Measurements from ENCODE around the gene CUL4B. TPM values are rescaled to one million over a fixed set of nuclear protein-coding genes. Genes with fewer than 3 reads are reported as not detected.

Gene CUL4B
- total and polyA plus RNA-seq, 2 experiments from 2014 or later = 12.7 to 42.9 TPM

DNA sequence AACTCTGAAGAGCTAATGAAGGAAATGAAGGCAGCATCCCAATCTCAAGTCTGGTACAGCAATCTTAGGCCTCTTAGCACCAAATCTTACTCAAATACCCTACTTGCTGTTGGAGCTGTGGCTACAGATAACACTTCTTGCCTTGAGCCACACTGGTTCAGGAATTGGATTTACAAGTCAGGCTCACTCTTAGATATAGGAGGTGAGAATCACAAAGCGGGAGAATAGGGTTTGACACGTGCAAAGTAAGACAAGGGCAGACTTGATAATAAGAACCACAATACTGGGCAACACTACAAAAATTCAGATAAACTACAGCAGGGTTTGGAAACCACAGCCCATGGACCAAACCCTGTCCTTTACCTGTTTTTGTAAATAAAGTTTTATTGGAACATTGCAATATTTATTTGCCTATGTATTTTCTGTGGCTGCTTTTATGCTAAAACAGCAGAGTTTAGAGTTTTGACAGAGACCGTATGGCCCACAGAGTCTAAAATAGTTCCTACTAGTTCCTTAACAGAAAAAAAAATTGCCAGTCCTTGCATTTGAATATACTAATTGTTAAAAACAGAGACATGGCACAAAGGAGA, 9.3 kb upstream of the CUL4B start:
- no peak for TF ChIP-seq STAT1 (IDR thresholded peaks at IDR 0.05; ENCODE audit: unreplicated experiment)
- TF ChIP-seq, protein P1, sequence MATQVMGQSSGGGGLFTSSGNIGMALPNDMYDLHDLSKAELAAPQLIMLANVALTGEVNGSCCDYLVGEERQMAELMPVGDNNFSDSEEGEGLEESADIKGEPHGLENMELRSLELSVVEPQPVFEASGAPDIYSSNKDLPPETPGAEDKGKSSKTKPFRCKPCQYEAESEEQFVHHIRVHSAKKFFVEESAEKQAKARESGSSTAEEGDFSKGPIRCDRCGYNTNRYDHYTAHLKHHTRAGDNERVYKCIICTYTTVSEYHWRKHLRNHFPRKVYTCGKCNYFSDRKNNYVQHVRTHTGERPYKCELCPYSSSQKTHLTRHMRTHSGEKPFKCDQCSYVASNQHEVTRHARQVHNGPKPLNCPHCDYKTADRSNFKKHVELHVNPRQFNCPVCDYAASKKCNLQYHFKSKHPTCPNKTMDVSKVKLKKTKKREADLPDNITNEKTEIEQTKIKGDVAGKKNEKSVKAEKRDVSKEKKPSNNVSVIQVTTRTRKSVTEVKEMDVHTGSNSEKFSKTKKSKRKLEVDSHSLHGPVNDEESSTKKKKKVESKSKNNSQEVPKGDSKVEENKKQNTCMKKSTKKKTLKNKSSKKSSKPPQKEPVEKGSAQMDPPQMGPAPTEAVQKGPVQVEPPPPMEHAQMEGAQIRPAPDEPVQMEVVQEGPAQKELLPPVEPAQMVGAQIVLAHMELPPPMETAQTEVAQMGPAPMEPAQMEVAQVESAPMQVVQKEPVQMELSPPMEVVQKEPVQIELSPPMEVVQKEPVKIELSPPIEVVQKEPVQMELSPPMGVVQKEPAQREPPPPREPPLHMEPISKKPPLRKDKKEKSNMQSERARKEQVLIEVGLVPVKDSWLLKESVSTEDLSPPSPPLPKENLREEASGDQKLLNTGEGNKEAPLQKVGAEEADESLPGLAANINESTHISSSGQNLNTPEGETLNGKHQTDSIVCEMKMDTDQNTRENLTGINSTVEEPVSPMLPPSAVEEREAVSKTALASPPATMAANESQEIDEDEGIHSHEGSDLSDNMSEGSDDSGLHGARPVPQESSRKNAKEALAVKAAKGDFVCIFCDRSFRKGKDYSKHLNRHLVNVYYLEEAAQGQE (IDR thresholded peaks at IDR 0.05; ENCODE audit: unreplicated experiment) = no peak
- no peak for TF ChIP-seq ZNF114 (CRISPR knock-in tag; IDR thresholded peaks at IDR 0.05)
- TF ChIP-seq NANOG (IDR thresholded peaks at IDR 0.05; ENCODE audit: borderline replicate concordance) = no peak
- no peak for TF ChIP-seq POLR2AphosphoS5 (IDR thresholded peaks at IDR 0.05; ENCODE audit: low read depth)
- TF ChIP-seq EZH2phosphoT487 (IDR thresholded peaks at IDR 0.05; ENCODE audit: unreplicated experiment) = no peak
- TF ChIP-seq, protein P2, sequence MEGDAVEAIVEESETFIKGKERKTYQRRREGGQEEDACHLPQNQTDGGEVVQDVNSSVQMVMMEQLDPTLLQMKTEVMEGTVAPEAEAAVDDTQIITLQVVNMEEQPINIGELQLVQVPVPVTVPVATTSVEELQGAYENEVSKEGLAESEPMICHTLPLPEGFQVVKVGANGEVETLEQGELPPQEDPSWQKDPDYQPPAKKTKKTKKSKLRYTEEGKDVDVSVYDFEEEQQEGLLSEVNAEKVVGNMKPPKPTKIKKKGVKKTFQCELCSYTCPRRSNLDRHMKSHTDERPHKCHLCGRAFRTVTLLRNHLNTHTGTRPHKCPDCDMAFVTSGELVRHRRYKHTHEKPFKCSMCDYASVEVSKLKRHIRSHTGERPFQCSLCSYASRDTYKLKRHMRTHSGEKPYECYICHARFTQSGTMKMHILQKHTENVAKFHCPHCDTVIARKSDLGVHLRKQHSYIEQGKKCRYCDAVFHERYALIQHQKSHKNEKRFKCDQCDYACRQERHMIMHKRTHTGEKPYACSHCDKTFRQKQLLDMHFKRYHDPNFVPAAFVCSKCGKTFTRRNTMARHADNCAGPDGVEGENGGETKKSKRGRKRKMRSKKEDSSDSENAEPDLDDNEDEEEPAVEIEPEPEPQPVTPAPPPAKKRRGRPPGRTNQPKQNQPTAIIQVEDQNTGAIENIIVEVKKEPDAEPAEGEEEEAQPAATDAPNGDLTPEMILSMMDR (conservative IDR thresholded peaks at IDR 0.05; ENCODE audit: low read depth in 2 of 2) = no peak
- TF ChIP-seq, protein P3, sequence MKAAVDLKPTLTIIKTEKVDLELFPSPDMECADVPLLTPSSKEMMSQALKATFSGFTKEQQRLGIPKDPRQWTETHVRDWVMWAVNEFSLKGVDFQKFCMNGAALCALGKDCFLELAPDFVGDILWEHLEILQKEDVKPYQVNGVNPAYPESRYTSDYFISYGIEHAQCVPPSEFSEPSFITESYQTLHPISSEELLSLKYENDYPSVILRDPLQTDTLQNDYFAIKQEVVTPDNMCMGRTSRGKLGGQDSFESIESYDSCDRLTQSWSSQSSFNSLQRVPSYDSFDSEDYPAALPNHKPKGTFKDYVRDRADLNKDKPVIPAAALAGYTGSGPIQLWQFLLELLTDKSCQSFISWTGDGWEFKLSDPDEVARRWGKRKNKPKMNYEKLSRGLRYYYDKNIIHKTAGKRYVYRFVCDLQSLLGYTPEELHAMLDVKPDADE (IDR thresholded peaks at IDR 0.05) = no peak
- TF ChIP-seq JUNB (IDR thresholded peaks at IDR 0.05; ENCODE audit: unreplicated experiment) = no peak
- TF ChIP-seq ZNF331 (CRISPR knock-in tag; IDR thresholded peaks at IDR 0.05; ENCODE audit: low read depth) = no peak
- TF ChIP-seq, protein P4, sequence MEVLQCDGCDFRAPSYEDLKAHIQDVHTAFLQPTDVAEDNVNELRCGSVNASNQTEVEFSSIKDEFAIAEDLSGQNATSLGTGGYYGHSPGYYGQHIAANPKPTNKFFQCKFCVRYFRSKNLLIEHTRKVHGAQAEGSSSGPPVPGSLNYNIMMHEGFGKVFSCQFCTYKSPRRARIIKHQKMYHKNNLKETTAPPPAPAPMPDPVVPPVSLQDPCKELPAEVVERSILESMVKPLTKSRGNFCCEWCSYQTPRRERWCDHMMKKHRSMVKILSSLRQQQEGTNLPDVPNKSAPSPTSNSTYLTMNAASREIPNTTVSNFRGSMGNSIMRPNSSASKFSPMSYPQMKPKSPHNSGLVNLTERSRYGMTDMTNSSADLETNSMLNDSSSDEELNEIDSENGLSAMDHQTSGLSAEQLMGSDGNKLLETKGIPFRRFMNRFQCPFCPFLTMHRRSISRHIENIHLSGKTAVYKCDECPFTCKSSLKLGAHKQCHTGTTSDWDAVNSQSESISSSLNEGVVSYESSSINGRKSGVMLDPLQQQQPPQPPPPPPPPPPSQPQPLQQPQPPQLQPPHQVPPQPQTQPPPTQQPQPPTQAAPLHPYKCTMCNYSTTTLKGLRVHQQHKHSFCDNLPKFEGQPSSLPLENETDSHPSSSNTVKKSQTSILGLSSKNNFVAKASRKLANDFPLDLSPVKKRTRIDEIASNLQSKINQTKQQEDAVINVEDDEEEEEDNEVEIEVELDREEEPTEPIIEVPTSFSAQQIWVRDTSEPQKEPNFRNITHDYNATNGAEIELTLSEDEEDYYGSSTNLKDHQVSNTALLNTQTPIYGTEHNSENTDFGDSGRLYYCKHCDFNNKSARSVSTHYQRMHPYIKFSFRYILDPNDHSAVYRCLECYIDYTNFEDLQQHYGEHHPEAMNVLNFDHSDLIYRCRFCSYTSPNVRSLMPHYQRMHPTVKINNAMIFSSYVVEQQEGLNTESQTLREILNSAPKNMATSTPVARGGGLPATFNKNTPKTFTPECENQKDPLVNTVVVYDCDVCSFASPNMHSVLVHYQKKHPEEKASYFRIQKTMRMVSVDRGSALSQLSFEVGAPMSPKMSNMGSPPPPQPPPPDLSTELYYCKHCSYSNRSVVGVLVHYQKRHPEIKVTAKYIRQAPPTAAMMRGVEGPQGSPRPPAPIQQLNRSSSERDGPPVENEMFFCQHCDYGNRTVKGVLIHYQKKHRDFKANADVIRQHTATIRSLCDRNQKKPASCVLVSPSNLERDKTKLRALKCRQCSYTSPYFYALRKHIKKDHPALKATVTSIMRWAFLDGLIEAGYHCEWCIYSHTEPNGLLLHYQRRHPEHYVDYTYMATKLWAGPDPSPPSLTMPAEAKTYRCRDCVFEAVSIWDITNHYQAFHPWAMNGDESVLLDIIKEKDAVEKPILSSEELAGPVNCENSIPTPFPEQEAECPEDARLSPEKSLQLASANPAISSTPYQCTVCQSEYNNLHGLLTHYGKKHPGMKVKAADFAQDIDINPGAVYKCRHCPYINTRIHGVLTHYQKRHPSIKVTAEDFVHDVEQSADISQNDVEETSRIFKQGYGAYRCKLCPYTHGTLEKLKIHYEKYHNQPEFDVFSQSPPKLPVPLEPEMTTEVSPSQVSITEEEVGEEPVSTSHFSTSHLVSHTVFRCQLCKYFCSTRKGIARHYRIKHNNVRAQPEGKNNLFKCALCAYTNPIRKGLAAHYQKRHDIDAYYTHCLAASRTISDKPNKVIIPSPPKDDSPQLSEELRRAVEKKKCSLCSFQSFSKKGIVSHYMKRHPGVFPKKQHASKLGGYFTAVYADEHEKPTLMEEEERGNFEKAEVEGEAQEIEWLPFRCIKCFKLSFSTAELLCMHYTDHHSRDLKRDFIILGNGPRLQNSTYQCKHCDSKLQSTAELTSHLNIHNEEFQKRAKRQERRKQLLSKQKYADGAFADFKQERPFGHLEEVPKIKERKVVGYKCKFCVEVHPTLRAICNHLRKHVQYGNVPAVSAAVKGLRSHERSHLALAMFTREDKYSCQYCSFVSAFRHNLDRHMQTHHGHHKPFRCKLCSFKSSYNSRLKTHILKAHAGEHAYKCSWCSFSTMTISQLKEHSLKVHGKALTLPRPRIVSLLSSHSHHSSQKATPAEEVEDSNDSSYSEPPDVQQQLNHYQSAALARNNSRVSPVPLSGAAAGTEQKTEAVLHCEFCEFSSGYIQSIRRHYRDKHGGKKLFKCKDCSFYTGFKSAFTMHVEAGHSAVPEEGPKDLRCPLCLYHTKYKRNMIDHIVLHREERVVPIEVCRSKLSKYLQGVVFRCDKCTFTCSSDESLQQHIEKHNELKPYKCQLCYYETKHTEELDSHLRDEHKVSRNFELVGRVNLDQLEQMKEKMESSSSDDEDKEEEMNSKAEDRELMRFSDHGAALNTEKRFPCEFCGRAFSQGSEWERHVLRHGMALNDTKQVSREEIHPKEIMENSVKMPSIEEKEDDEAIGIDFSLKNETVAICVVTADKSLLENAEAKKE (CRISPR knock-in tag; IDR thresholded peaks at IDR 0.05) = no peak
- no peak for TF ChIP-seq EZH2 (IDR thresholded peaks at IDR 0.05; ENCODE audit: low read depth, unreplicated experiment)
- TF ChIP-seq CREB1 (CRISPR knock-in tag; IDR thresholded peaks at IDR 0.05; ENCODE audit: low read depth) = no peak
- no peak for DNase-seq (ENCODE audit: low spot score)

More for the DNA sequence above, 9.3 kb upstream of the CUL4B start:
- H3K9me2 ChIP-seq (ENCODE audit: insufficient read depth) = no peaks in the 10 kb centered on the region
- no peaks in the 10 kb centered on the region for H3K36me3 Mint-ChIP-seq (ENCODE audit: low read depth)
- no peaks in the 10 kb centered on the region for H3F3A ChIP-seq (replicated peaks; ENCODE audit: low read depth)
- H2AFZ ChIP-seq = no peak overlapping the region
- H4K20me1 ChIP-seq (replicated peaks; ENCODE audit: insufficient read depth) = no peaks in the 10 kb centered on the region
- peaks cover 4% of the 10 kb centered on the region for H3K27me3 Mint-ChIP-seq (ENCODE audit: insufficient read depth, low read depth, poor library complexity)
- H3K9me3 Mint-ChIP-seq = no peaks in the 10 kb centered on the region
- H3K27me3 ChIP-seq (ENCODE audit: insufficient read depth) = no peaks in the 10 kb centered on the region
- H3K36me3 ChIP-seq (ENCODE audit: insufficient read depth) = no peaks in the 10 kb centered on the region
- no peak overlapping the region for H3K27ac Mint-ChIP-seq
- ATAC-seq = no peak
- no peaks in the 10 kb centered on the region for H3K79me2 ChIP-seq (replicated peaks; ENCODE audit: insufficient read depth)
- H3K4me2 ChIP-seq = no peak overlapping the region
- no peak overlapping the region for H3K4me3 ChIP-seq
- H3K4me1 Mint-ChIP-seq = no peaks in the 10 kb centered on the region; the same call in 2 of the 3 replicates
- no peaks in the 10 kb centered on the region for H3K4me1 ChIP-seq (ENCODE audit: insufficient read depth)
- no peak overlapping the region for H3K27ac ChIP-seq (ENCODE audit: low read depth)
- no peak overlapping the region for H3K4me3 Mint-ChIP-seq

Measured in GM23338 (cell line).